ENCODE data around the gene SMYD3. TPM values are rescaled to one million over a fixed set of nuclear protein-coding genes. Genes with fewer than 3 reads are reported as not detected.

SMYD3 gene
- total and polyA plus RNA-seq, 2 donors (not counting 1 experiment from before 2014, with no cell fraction given), result 69.4 to 83.1 TPM

DNA sequence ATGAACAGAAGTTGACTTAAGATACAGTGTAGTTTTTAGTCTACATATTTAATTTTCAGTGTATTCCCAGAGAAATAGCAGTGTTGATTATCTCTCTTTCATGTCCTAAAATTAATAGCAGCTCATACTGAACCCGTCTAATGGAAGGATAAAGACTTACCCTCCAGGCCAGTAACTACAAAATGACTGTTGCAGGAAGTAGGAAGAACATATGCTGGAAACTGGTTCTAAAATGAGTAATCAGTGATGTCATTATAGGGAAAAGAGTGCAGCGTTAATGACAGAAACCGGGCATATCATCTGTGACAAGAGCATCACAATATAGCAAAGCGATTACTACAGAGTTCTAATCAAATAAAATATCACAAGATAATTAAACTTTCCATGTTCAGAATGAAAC lies 385.5 kb downstream of the SMYD3 start:
- Histone ChIP-seq H3K4me3 (replicated peaks in 1 of 4; ENCODE audit: control extremely low read depth in 1 of 4, insufficient read depth in 1 of 4, low read depth in 3 of 4, low read length in 4 of 4) (no peak overlapping the region), H3K9ac (ENCODE audit: insufficient read depth, low read length) (no peak overlapping the region), H3K27me3 (ENCODE audit: control insufficient read depth, insufficient read depth, low read length) (no peaks in the 10 kb centered on the region), H4K20me1 (ENCODE audit: control insufficient read depth, extremely low read depth, insufficient read depth, low read length) (no peaks in the 10 kb centered on the region), H3K36me3 (ENCODE audit: control insufficient read depth, insufficient read depth, low read length) (no peaks in the 10 kb centered on the region), H3K9me3 (ENCODE audit: control insufficient read depth, insufficient read depth, low read depth, low read length) (no peaks in the 10 kb centered on the region), H3K27ac (ENCODE audit: insufficient read depth, low read length) (no peak overlapping the region), H3K79me2 (ENCODE audit: control insufficient read depth, insufficient read depth, low read length) (no peaks in the 10 kb centered on the region), H3K4me1 (ENCODE audit: control insufficient read depth, extremely low read depth, insufficient read depth, low read length) (no peaks in the 10 kb centered on the region), H2AFZ (ENCODE audit: low read length) (no peak overlapping the region), H3K4me2 (ENCODE audit: extremely low read depth, insufficient read depth, low read length) (no peak overlapping the region)
- no peak for DNase-seq (ENCODE audit: low read depth in 2 of 2)
- no peak for TF ChIP-seq EZH2 (IDR thresholded peaks at IDR 0.05; ENCODE audit: low read length, missing control alignments)
- TF ChIP-seq CTCF (conservative IDR thresholded peaks at IDR 0.05 in 1 of 2, IDR thresholded peaks at IDR 0.05 in 1 of 2; ENCODE audit: low read depth in 1 of 2, low read length in 2 of 2), result no peak

DNA sequence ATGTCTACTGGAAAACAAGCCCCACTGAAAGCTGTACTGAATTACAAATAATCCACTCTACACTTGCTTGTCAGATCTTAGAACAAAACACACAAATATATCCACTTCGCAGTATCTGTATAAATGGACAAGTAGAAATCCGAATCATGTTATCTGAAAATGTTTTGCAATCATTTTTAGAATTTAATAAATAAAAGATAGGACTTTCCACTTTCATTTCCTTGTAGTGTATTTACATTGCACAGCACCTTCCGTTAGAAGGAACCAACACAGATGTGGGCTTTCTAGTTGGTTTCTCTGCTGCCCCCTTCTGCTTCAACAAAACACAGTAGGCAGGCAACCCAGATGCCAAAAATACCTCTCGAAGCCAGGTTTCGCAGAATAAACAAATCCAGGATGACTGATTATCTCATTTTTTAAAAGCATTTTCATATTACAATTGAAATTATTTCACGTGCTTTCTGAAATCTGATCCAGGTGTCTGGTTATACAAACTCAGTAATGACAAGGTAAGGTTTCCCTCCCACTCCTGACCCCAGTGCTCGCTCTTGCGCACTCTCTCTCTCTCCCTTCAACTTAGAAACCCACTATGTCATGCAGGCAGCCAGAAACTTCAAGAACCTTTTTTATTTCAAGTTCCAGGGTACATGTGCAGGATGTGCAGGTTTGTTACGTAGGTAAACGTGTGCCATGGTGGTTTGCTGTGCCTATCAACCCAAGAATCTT lies 389.9 kb downstream of the SMYD3 start:
- Histone ChIP-seq H2AFZ (ENCODE audit: low read length) (no peak overlapping the region), H3K27me3 (ENCODE audit: control insufficient read depth, insufficient read depth, low read length) (no peaks in the 10 kb centered on the region), H3K4me1 (ENCODE audit: control insufficient read depth, extremely low read depth, insufficient read depth, low read length) (no peaks in the 10 kb centered on the region), H3K4me3 (replicated peaks in 1 of 4; ENCODE audit: control extremely low read depth in 1 of 4, insufficient read depth in 1 of 4, low read depth in 3 of 4, low read length in 4 of 4) (no peak overlapping the region), H3K4me2 (ENCODE audit: extremely low read depth, insufficient read depth, low read length) (no peak overlapping the region), H3K9ac (ENCODE audit: insufficient read depth, low read length) (no peak overlapping the region), H4K20me1 (ENCODE audit: control insufficient read depth, extremely low read depth, insufficient read depth, low read length) (no peaks in the 10 kb centered on the region), H3K9me3 (ENCODE audit: control insufficient read depth, insufficient read depth, low read depth, low read length) (no peaks in the 10 kb centered on the region), H3K79me2 (ENCODE audit: control insufficient read depth, insufficient read depth, low read length) (no peaks in the 10 kb centered on the region), H3K36me3 (ENCODE audit: control insufficient read depth, insufficient read depth, low read length) (no peaks in the 10 kb centered on the region), H3K27ac (ENCODE audit: insufficient read depth, low read length) (no peak overlapping the region)
- peak; percentile 50 to 64 for DNase-seq (ENCODE audit: low read depth in 2 of 2)
- TF ChIP-seq CTCF (conservative IDR thresholded peaks at IDR 0.05 in 1 of 2, IDR thresholded peaks at IDR 0.05 in 1 of 2; ENCODE audit: low read depth in 1 of 2, low read length in 2 of 2) (peak; percentile 30 to 65), EZH2 (IDR thresholded peaks at IDR 0.05; ENCODE audit: low read length, missing control alignments) (no peak)

GRCh38 chr1:246114369-246114768 lies 392.7 kb downstream of the SMYD3 start:
- no peaks in the 10 kb centered on the region for H4K20me1 ChIP-seq (ENCODE audit: control insufficient read depth, extremely low read depth, insufficient read depth, low read length)
- DNase-seq (ENCODE audit: low read depth in 2 of 2), result no peak
- peaks cover 3% of the 10 kb centered on the region for H3K4me1 ChIP-seq (ENCODE audit: control insufficient read depth, extremely low read depth, insufficient read depth, low read length)
- no peak overlapping the region for H3K4me3 ChIP-seq (replicated peaks in 1 of 4; ENCODE audit: control extremely low read depth in 1 of 4, insufficient read depth in 1 of 4, low read depth in 3 of 4, low read length in 4 of 4)
- no peaks in the 10 kb centered on the region for H3K79me2 ChIP-seq (ENCODE audit: control insufficient read depth, insufficient read depth, low read length)
- no peak overlapping the region for H3K4me2 ChIP-seq (ENCODE audit: extremely low read depth, insufficient read depth, low read length)
- H3K27ac ChIP-seq (ENCODE audit: insufficient read depth, low read length), result no peak overlapping the region
- H3K27me3 ChIP-seq (ENCODE audit: control insufficient read depth, insufficient read depth, low read length), result no peaks in the 10 kb centered on the region
- no peak for TF ChIP-seq EZH2 (IDR thresholded peaks at IDR 0.05; ENCODE audit: low read length, missing control alignments)
- no peak for TF ChIP-seq CTCF (conservative IDR thresholded peaks at IDR 0.05 in 1 of 2, IDR thresholded peaks at IDR 0.05 in 1 of 2; ENCODE audit: low read depth in 1 of 2, low read length in 2 of 2)
- H3K9ac ChIP-seq (ENCODE audit: insufficient read depth, low read length), result no peak overlapping the region
- H3K36me3 ChIP-seq (ENCODE audit: control insufficient read depth, insufficient read depth, low read length), result no peaks in the 10 kb centered on the region
- no peaks in the 10 kb centered on the region for H3K9me3 ChIP-seq (ENCODE audit: control insufficient read depth, insufficient read depth, low read depth, low read length)
- H2AFZ ChIP-seq (ENCODE audit: low read length), result no peak overlapping the region
